Measurements from ENCODE around the gene PDE6D.
"Not testable (repeated sequence)": the region's sequence is repeated elsewhere in the genome, so short reads cannot be mapped to it uniquely, and the experiment has no call there.

PDE6D gene

GRCh38 chr2:231769170-231770136 lies 11.6 kb downstream of the PDE6D start:
- DNase-seq, result no peak

- DNase-seq, result no peak
Measured at GRCh38 chr2:231765496-231765929, 15.6 kb downstream of the PDE6D start.

GRCh38 chr2:231764760-231765159 lies 16.3 kb downstream of the PDE6D start:
- no peak for DNase-seq

- no peak for DNase-seq
Measured at GRCh38 chr2:231764124-231764523, 17.0 kb downstream of the PDE6D start.

GRCh38 chr2:231761735-231762134 lies 19.3 kb downstream of the PDE6D start:
- DNase-seq, result no peak

- no peak for DNase-seq
Measured at GRCh38 chr2:231752061-231752460, 29.0 kb downstream of the PDE6D start.

GRCh38 chr2:231751042-231751815 lies 29.9 kb downstream of the PDE6D start:
- DNase-seq, result no peak

- not testable (repeated sequence) for DNase-seq
Measured at GRCh38 chr2:231749016-231749415, 32.1 kb downstream of the PDE6D start.

GRCh38 chr2:231748153-231748896 lies 32.8 kb downstream of the PDE6D start:
- DNase-seq, result not testable (repeated sequence)

GRCh38 chr2:231745303-231746038 lies 35.6 kb downstream of the PDE6D start:
- DNase-seq, result no peak

- no peak for DNase-seq
Measured at GRCh38 chr2:231743376-231744116, 37.5 kb downstream of the PDE6D start.

- no peak for DNase-seq
Measured at GRCh38 chr2:231737761-231738160, 43.3 kb downstream of the PDE6D start.

- DNase-seq, result no peak
Measured at GRCh38 chr2:231732604-231733003, 48.5 kb downstream of the PDE6D start.

- no peak for DNase-seq
Measured at GRCh38 chr2:231727621-231728020, 53.5 kb downstream of the PDE6D start.

GRCh38 chr2:231726276-231726675 lies 54.8 kb downstream of the PDE6D start:
- DNase-seq, result no peak

GRCh38 chr2:231725476-231725875 lies 55.6 kb downstream of the PDE6D start:
- DNase-seq, result no peak

- DNase-seq, result no peak
Measured at GRCh38 chr2:231722721-231723307, 58.3 kb downstream of the PDE6D start.

GRCh38 chr2:231720987-231721966 lies 59.8 kb downstream of the PDE6D start:
- DNase-seq, result no peak

- DNase-seq, result no peak
Measured at GRCh38 chr2:231720292-231720986, 60.6 kb downstream of the PDE6D start.
